B cell (primary cell): ENCODE measurements around the gene KCNN2. TPM values are rescaled to one million over a fixed set of nuclear protein-coding genes. Genes with fewer than 3 reads are reported as not detected.

Experiments
- ATAC-seq: fragments of 200-7000 bp; cut with Tn5 transposase; one replicate; pipeline ENCODE4 v1.10.0; 2021; ENCODE audit warnings: low read depth, mild to moderate bottlenecking, moderate number of reproducible peaks, moderate library complexity
- CTCF ChIA-PET: fragments of 350-600 bp; sonication (Branson Sonifier 250); formaldehyde crosslinking; loops from one replicate; lab custom pipeline; 2021; ENCODE audit warnings: antibody characterized with exemption, inconsistent platforms; lab: Charles Lee
- POLR2A ChIA-PET: fragments of 350-600 bp; sonication (Branson Sonifier 250); formaldehyde crosslinking; loops from one replicate; lab custom pipeline; 2021; ENCODE audit warnings: antibody characterized with exemption; lab: Charles Lee
- DNase-seq: peaks from one replicate; pipeline ENCODE4 v3.0.0; 2013
- H2AFZ ChIP-seq: 2 replicates; pipeline ENCODE4 v1.6.1; 2012; ENCODE audit warnings: mild to moderate bottlenecking, low read depth, low read length; ENCODE audit not compliant: insufficient read depth, poor library complexity, severe bottlenecking
- H3K27ac ChIP-seq, 2 donors: 1 replicate in 1 of 2; 2 replicates in 1 of 2; pipeline ENCODE4 v1.5.1; 2012 to 2013; ENCODE audit warnings: low read length in 2 of 2, mild to moderate bottlenecking in 2 of 2, moderate library complexity in 1 of 2
- H3K27me3 ChIP-seq, 4 experiments: fragments of 200-600 bp in 1 of 4; sonication (generic) in 1 of 4; replicated peaks in 1 of 4; 1 replicate in 2 of 4; 2 replicates in 2 of 4; pipeline versions ENCODE4 v1.6.1 to v1.7.0; 2013 to 2016; ENCODE audit warnings: low read length in 3 of 4, mild to moderate bottlenecking in 2 of 4, mixed read lengths in 1 of 4, moderate library complexity in 1 of 4; ENCODE audit not compliant: insufficient read depth in 4 of 4, control insufficient read depth in 3 of 4; ENCODE audit errors: control extremely low read depth in 1 of 4
- H3K36me3 ChIP-seq, 2 experiments: replicated peaks in 1 of 2; 1 replicate in 1 of 2; 2 replicates in 1 of 2; pipeline versions ENCODE4 v1.6.1 to v1.7.1; 2013; ENCODE audit warnings: low read length in 1 of 2; ENCODE audit not compliant: insufficient read depth in 2 of 2, control insufficient read depth in 1 of 2; ENCODE audit errors: control extremely low read depth in 1 of 2, extremely low read depth in 1 of 2
- H3K4me1 ChIP-seq, 2 donors: fragments of 200-600 bp in 1 of 2; sonication (generic) in 1 of 2; 1 replicate in 1 of 2; 2 replicates in 1 of 2; pipeline versions ENCODE4 v1.5.1 to v1.6.1; 2013 to 2017; ENCODE audit warnings: low read length in 2 of 2; ENCODE audit not compliant: control insufficient read depth in 2 of 2, insufficient read depth in 2 of 2
- H3K4me2 ChIP-seq: replicated peaks from 2 replicates; pipeline ENCODE3; 2012; ENCODE audit warnings: mild to moderate bottlenecking, low read depth, low read length; ENCODE audit not compliant: poor library complexity, severe bottlenecking
- H3K4me3 ChIP-seq, 5 experiments: fragments of 200-600 bp in 1 of 5; sonication (generic) in 1 of 5; 1 replicate in 3 of 5; 2 replicates in 2 of 5; pipeline versions ENCODE4 v1.5.1 to v1.7.0; 2011 to 2016; ENCODE audit warnings: low read length in 4 of 5, mild to moderate bottlenecking in 4 of 5, low read depth in 2 of 5, control low read depth in 1 of 5, moderate library complexity in 1 of 5; ENCODE audit not compliant: insufficient read depth in 1 of 5; ENCODE audit errors: control extremely low read depth in 1 of 5, extremely low read depth in 1 of 5
- H3K79me2 ChIP-seq: fragments of 200-600 bp; sonication (generic); one replicate; pipeline ENCODE4 v1.6.0; 2016; ENCODE audit warnings: low read length; ENCODE audit not compliant: control insufficient read depth, insufficient read depth
- H3K9ac ChIP-seq: fragments of 200-600 bp; sonication (generic); 2 replicates; pipeline ENCODE4 v1.6.1; 2017; ENCODE audit warnings: mild to moderate bottlenecking, low read length, moderate library complexity
- H3K9me3 ChIP-seq, 3 donors: one replicate each; pipeline versions ENCODE4 v1.6.1 to v1.7.1; 2013; ENCODE audit warnings: low read length in 2 of 3; ENCODE audit not compliant: control insufficient read depth in 2 of 3, insufficient read depth in 1 of 3; ENCODE audit errors: control extremely low read depth in 1 of 3
- H4K20me1 ChIP-seq: 2 replicates; pipeline ENCODE4 v1.6.0; 2012; ENCODE audit warnings: mild to moderate bottlenecking, low read length; ENCODE audit not compliant: insufficient read depth, control insufficient read depth, poor library complexity, severe bottlenecking
- H3K27ac Mint-ChIP-seq: one replicate; pipeline ENCODE4 v1.8.0; 2021; ENCODE audit warnings: mixed read lengths
- H3K27me3 Mint-ChIP-seq: one replicate; pipeline ENCODE4 v1.8.0; 2021; ENCODE audit warnings: mixed read lengths
- H3K4me1 Mint-ChIP-seq: one replicate; pipeline ENCODE4 v1.8.0; 2021; ENCODE audit warnings: mixed read lengths
- H3K4me3 Mint-ChIP-seq: one replicate; pipeline ENCODE4 v1.8.0; 2021; ENCODE audit warnings: mixed read lengths
- H3K9me3 Mint-ChIP-seq: one replicate; pipeline ENCODE4 v1.8.0; 2022; ENCODE audit warnings: mixed read lengths; ENCODE audit not compliant: insufficient read depth
- EZH2 ChIP-seq: IDR thresholded peaks from 2 replicates; pipeline ENCODE4 v1.6.1; 2012; ENCODE audit warnings: borderline replicate concordance, low read depth, mild to moderate bottlenecking, moderate library complexity, low read length; ENCODE audit not compliant: insufficient read depth, poor library complexity, severe bottlenecking
- WGBS: methylation state at CpG from one replicate; pipeline ENCODE4 v1.1.5; 2013; ENCODE audit warnings: missing lambda C conversion rate; ENCODE audit not compliant: insufficient coverage; 5-methylcytosine and 5-hydroxymethylcytosine counted together
- intact Hi-C: fragments of 100-400 bp; cut with micrococcal nuclease; formaldehyde crosslinking; loops from one replicate; pipeline ENCODE4 v1.10.0; 2022
- polyA plus RNA-seq: library from polyadenylated mRNA; depleted of rRNA; stranded (reverse); fragments of >200 nt; gene quantifications from 2 replicates; pipeline ENCODE4 v1.2.3, GENCODE V29; 2012
- total RNA-seq, 2 donors: library from RNA; stranded (reverse); fragments of 120-200 nt in 1 of 2; gene quantifications; 1 replicate in 1 of 2; 2 replicates in 1 of 2; pipeline versions ENCODE4 v1.2.3 to v1.2.4, GENCODE V29; 2013 to 2022
- TF ChIP-seq, protein P1 (sequence below): fragments of 200-600 bp; IDR thresholded peaks from one replicate; pipeline ENCODE4 v1.8.0; 2022; ENCODE audit warnings: antibody characterized with exemption, mild to moderate bottlenecking

Gene KCNN2
- total and polyA plus RNA-seq, 2 donors (not counting 1 experiment from before 2014, with no cell fraction given) = not detected

DNA sequence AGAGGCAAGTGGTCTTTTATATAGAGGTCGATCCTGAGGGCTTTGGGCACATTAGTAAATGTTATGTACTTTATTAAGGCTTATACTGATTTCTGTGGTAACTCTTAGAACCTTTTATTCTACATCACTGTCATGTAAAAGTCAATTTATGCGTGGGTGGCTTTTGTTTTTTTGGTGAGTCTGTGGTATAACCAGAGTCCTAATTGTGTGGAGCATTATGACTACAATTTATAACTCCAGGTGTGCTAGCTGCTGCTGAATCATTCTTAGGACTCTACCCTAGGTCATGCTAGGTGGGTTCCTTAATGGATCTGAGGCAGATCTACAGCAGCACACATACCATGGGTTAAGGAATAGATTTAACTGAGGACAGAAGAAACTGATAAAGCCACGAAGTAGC lies 33.9 kb upstream of the KCNN2 start:
- ChIA-PET POLR2A (no interaction called here), CTCF (interaction anchor here (1.4 kb wide), 1 partner anchor 9 kb away, joined by 3 read pairs; no protein-coding TSS in a partner anchor)
- Histone ChIP-seq H2AFZ (no peak overlapping the region), H3K79me2 (no peaks in the 10 kb centered on the region), H3K4me3 (no peak overlapping the region), H3K27me3 (no peaks in the 10 kb centered on the region), H4K20me1 (no peaks in the 10 kb centered on the region), H3K27ac (no peak overlapping the region), H3K36me3 (no peaks in the 10 kb centered on the region), H3K9me3 (no peaks in the 10 kb centered on the region), H3K4me1 (no peaks in the 10 kb centered on the region), H3K4me2 (no peak overlapping the region), H3K9ac (no peak overlapping the region)
- no CpG with 5 or more reads among the region's 3 CpGs for WGBS
- intact Hi-C loops = no loop called here
- no peaks in the 10 kb centered on the region for H3K4me1 Mint-ChIP-seq
- ATAC-seq = no peak
- TF ChIP-seq, protein P1, sequence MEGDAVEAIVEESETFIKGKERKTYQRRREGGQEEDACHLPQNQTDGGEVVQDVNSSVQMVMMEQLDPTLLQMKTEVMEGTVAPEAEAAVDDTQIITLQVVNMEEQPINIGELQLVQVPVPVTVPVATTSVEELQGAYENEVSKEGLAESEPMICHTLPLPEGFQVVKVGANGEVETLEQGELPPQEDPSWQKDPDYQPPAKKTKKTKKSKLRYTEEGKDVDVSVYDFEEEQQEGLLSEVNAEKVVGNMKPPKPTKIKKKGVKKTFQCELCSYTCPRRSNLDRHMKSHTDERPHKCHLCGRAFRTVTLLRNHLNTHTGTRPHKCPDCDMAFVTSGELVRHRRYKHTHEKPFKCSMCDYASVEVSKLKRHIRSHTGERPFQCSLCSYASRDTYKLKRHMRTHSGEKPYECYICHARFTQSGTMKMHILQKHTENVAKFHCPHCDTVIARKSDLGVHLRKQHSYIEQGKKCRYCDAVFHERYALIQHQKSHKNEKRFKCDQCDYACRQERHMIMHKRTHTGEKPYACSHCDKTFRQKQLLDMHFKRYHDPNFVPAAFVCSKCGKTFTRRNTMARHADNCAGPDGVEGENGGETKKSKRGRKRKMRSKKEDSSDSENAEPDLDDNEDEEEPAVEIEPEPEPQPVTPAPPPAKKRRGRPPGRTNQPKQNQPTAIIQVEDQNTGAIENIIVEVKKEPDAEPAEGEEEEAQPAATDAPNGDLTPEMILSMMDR = no peak
- no peak for TF ChIP-seq EZH2
- H3K9me3 Mint-ChIP-seq = no peaks in the 10 kb centered on the region
- H3K27ac Mint-ChIP-seq = no peak overlapping the region
- H3K4me3 Mint-ChIP-seq = no peak overlapping the region
- no peak for DNase-seq
- peaks cover 3% of the 10 kb centered on the region for H3K27me3 Mint-ChIP-seq

DNA sequence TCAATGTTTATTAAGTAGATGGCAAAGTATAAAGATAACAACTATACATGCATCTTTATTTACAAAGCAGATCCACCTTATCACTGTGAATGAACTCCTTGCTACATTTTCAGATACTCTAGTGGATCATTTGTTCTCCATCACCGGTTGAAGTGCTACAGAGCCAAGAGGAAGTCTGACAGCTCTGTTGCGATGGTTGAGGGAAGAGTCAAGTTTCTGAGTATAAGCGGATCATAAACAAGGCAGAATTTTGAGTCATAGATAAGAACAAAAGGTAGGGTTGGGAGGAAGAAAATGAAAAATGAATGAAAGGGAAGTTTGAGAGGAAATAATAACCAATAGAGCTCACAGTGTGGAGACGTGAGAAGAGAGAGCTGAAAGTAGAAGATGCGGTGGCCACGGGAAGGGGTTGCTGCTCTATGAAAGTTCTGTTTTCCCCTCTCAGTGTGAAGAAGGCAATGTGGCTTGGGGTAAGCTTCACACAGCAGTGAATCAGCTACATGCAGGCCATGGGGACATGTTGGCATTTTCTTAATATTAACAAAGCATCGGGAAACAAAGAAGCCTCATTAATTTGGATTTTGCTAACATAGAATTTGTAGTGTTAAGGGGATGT lies 30.8 kb upstream of the KCNN2 start:
- Histone ChIP-seq H3K27me3 (no peaks in the 10 kb centered on the region), H3K4me1 (no peaks in the 10 kb centered on the region), H3K79me2 (no peaks in the 10 kb centered on the region), H3K4me2 (no peak overlapping the region), H3K36me3 (no peaks in the 10 kb centered on the region), H3K4me3 (no peak overlapping the region), H3K9me3 (no peaks in the 10 kb centered on the region), H3K9ac (no peak overlapping the region), H4K20me1 (no peaks in the 10 kb centered on the region), H3K27ac (no peak overlapping the region), H2AFZ (no peak overlapping the region)
- CTCF ChIA-PET = no interaction called here
- H3K4me3 Mint-ChIP-seq = no peak overlapping the region
- POLR2A ChIA-PET = no interaction called here
- H3K4me1 Mint-ChIP-seq = no peaks in the 10 kb centered on the region
- 90% methylated on average over 6 of the region's 7 CpGs for WGBS
- DNase-seq = no peak
- peaks cover 6% of the 10 kb centered on the region for H3K27me3 Mint-ChIP-seq
- intact Hi-C loops = no loop called here
- no peak for ATAC-seq
- H3K9me3 Mint-ChIP-seq = peaks cover 2% of the 10 kb centered on the region
- TF ChIP-seq, protein P1 = no peak
- TF ChIP-seq EZH2 = no peak
- no peak overlapping the region for H3K27ac Mint-ChIP-seq
